T1000 (cell line): ENCODE data around the gene TASOR2.

Source experiments
- DNase-seq: peaks from one replicate; lab custom pipeline; 2025; ENCODE audit warnings: mixed read lengths; lab: John Stamatoyannopoulos, UW

TASOR2 gene

GRCh38 chr10:5656737-5657579 lies 27.7 kb upstream of the TASOR2 start:
- no peak for DNase-seq

DNA sequence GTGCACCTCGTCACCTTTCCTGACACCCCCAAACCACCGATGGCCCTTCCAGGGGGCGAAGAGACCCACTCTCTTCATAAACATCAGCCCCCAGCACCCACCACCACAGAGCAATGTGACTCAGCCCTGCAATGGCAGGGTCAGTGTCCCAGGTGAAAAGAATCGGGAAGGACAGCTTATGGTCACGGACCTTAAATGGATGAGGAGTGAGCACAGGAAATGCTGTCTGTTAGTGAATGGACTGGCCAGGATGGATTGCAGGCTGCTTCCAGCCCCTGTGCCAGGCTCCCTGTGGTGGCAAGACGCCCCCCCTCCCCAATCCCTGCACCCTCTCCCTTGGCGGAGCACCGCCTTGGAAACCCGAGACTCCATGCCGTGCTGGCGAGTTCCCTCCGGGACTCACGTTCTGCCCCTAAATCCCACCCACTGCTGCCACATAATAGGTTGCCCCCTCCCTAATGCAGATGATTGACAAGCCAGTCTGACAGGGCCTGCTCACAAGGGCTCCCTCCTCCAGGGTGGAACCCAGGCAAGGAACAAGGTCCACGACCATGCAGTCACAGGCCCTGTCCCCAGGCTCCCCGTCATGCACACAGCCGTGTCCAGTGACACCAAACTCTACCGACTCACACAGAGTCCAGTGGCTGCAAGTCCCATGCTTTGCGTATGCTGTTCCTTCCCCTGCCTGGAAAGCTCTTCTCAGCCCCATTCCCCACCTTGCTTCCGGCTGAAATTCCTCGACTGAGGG lies 25.6 kb upstream of the TASOR2 start:
- DNase-seq, result no peak

GRCh38 chr10:5659702-5660528 lies 24.7 kb upstream of the TASOR2 start:
- DNase-seq, result no peak

DNA sequence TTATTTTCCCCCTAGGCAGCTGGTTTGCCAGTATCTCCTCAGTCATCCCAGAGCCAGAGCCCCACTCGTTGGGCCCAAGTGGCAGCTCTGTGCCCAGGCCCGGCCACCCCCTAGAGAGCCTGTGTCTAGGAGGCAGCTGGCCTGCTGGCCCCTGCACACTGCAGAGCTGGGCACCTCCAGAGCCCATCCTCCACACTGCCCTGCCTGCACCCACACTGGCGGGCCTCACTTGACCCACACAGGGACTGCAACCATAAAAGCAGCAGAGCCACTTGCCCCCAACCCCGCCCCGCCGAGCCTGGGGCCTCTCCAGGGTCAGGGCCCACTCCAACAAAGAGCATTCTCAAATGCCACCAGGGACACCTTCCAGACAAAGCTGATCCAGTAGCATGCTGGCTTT lies 23.6 kb upstream of the TASOR2 start:
- DNase-seq, result no peak

DNA sequence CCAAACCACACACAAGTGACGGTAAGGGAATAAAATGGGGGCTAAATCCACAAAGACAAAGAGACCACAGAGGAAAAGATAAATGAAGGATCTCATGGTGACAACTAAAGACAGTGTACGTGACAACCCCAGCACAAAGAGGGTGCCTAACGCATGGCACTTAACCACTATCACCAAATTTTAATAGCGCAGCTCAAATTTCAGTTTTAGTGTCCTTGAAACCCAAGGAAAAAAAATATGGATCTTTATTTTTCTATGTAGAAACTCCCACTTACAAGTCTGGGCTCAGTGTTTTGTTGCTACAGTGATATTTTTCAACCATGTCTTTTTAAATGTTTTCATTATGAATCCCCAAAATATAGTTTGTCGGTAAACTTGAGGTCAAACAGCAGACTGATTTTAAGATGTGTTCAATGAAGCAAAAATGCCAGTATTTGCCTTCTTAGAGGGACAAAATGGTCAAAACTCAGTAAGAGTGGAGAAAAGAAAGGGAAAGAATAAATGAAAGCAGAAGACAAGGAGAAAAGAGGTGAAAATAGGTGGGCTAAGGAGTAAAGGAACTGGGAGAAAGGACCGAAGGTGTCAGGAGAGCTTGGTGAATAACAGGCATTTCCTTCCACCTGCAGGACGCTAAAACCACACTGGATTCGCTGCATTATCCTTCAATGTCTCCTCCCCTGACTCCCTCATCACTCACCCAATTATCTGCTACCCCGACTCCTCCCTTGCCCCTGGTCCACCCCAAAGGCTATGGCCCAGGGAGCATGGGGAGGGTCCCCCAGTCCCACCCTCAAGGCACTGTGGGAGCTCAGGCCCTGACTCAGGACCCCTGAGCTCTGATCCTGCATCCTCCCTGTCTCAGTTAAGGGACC lies 21.7 kb upstream of the TASOR2 start:
- no peak for DNase-seq

DNA sequence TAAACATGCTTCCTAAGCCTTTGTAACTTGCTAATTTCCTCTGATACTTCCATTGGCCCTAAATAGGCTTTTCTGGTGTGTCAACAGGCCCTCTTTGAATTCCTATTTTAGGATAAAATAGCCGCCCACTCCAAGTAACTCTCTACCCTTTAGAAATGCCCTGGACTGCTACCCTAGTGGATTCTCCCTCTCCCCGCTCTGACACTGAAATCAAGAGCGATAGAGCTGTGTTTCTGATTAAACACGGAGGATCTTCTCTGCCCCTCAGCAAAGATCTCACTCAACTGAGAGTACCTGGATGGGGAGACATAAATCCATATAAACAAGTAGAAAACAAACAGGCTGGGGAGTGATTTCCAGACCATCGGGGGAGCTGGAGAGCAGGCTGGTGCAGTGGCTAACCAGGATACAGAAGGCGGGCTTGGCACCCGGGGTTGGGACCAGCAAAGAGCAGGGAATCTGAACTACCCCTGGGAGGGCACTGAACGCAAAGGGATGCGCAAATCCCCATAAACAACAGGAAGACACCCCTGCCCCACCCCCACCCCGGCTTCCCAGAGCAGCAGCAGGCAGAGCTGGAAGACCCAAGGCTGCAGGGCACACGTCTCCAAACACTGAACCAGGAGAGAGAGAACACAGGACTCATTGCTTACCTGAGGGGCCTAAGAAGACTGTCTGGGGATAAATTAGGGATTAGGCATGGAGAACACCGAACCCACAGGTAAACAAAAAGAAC lies 20.8 kb upstream of the TASOR2 start:
- no peak for DNase-seq

GRCh38 chr10:5665373-5666007 lies 19.1 kb upstream of the TASOR2 start:
- DNase-seq, result no peak

DNA sequence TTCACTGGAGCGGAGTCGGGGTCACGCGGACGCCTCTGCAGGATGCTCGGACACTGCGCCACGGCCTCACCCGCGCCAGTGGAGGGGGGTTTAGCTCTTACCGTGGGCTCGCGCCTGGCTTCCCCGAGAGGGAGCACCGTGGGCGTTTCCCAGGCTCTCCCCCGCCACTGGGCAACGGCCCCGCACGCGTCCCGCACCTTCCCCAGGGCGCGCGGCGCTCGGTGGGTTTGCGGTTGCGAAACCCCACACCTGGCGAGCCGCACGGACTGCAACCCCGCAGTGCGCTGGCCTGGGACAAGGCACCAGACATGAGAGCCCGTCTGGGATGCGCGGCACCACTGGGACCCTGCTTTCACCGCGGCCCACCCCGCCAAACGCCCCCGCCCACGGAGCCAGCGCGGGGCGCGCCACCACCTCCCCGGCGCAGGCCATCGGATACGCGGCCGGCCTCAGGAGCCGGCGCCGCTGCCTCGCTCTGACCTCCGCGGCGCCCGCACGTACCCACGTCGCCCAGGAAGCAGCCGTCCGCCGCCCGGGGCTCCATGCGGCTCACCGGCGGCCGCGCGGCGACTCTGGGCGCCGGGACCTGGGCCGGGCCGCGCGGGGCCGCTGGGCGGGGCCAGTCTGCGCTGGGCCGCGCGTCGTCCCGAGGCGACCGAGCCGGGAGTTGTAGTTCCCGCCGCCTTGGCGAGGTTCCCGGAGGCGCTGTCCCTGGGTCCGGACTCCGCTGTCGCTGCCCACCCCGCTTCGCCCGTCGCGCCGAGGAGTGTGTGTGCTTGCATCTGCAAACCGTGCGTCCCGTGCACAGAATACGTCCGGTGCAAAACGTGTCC lies 18.4 kb upstream of the TASOR2 start, which contains the start of gene ASB13:
Gene ASB13 (minus strand): TSS at position 588 of the 833 bp plus-strand sequence. CDS start 44 bp downstream, at position 544.
- DNase-seq, result no peak

GRCh38 chr10:5666841-5667630 lies 17.6 kb upstream of the TASOR2 start:
- DNase-seq, result no peak

DNA sequence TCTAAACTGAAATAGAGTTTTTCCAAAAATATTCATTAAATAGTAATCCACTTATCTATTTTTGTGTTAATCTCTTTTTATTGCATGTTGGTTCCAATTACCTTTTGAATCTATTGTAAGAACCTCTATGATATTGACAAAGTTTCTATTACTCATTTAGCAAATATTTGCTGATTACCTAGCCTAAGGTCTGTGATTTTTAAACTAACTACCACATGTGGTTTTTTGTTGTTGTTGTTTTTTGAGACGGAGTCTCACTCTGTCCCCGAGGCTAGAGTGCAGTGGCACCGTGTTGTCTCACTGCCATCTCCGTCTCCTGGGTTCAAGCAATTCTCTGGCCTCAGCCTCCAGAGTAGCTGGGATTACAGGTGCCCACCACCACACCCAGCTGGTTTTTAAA lies 16.2 kb upstream of the TASOR2 start:
- DNase-seq, result no peak

GRCh38 chr10:5669604-5670003 lies 15.0 kb upstream of the TASOR2 start:
- no peak for DNase-seq

DNA sequence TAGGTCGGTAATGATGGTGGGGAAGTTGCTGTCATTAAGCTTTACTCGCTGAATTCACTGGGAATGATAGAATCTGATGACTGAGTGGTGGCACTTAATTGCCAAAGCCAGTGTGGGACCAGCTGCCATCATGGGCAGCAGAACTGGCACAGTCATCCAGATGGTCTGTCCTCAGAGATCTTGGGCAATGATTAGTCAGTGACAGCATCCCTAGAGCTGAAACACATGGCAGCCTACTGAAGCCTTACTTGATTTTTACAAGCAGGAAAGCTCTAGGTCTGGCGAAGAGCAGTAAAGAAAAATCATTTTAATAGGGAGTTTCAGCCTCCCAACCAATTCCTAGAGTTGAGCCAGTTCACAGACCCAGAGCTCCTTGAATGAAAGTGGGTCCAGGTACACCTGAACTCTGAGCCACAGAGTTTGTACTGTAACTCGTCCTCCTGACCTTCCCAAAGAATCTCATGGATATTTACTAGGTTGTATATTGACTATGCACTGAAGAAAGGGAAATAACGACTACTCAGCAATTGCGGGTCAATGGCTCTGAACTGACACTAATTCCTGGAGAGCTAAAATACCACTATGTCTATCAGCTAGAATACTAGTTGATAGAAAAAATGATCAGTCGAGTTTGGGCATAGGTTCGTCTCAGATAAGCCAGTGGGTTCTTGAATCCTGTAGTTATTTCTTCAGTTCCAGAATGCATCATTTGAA lies 13.8 kb upstream of the TASOR2 start:
- no peak for DNase-seq

DNA sequence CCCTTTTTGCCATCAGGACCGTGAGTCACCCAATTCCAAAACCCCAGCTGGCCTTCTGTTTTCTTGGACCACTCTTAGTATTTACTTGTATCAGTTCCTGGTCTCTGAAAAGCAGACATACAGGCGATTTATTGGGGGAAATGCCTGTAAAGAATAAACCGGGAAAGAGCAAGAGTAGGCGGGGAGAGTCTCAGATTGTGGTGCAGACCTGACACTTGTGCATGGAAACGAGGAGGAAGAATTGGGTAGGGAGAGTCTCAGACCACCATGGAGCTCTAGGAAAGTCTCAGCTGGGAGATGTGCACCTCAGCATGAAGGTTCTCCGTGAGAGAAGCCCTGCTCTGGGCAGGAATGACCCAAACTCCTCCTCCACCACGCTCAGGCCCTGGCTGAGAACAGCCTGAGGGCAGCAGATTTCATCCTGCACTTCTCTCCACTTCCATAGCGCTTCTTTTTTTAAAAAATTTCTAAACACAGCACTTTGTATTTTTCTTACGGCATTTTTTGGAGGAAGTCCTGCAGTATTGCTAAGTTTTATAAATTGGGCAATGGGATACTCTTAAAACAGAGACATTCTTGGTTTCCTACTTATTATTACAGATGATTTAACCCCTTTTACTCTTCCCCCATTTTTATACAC lies 6.1 kb upstream of the TASOR2 start:
- DNase-seq, result no peak

DNA sequence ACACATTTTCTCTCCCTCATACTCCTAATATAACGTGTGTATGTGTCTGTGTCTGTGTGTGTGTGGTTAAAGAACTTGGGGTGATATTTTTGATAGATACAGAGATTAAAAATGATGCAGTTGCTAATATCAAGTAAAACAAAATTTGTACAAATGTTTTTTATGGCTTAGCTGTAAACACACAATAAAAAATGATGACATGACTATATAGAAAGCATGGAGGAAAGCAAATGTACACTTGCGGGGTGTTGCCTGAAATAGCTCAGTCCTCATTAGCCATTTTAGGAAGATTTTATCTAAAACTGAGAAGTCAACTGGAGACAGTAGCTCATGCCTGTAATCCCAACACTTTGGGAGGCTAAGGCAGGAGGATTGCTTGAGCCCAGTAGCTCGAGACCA lies 5.6 kb upstream of the TASOR2 start:
- DNase-seq, result no peak

GRCh38 chr10:5679606-5680005 lies 5.0 kb upstream of the TASOR2 start:
- DNase-seq, result no peak

- DNase-seq, result no peak
Measured at GRCh38 chr10:5681930-5682329, 2.7 kb upstream of the TASOR2 start.

GRCh38 chr10:5683065-5683464 lies 1.6 kb upstream of the TASOR2 start:
- DNase-seq, result no peak
